GM12878 (cell line): ENCODE results near the gene OVCA2. TPM values are rescaled to one million over a fixed set of nuclear protein-coding genes. Genes with fewer than 3 reads are reported as not detected.
A peak's percentile ranks its signal among the peaks of the same experiment; 100 is the strongest.

Experiments used
- ATAC-seq: fragments of 200-7000 bp; cut with Tn5 transposase; 3 replicates; pipeline ENCODE4 v1.9.1; 2020; ENCODE audit warnings: mild to moderate bottlenecking, moderate library complexity
- BruUV-seq: library from RNA; stranded (reverse); fragments of 400-500 nt; replicated peaks from 2 replicates; lab custom pipeline; 2021; lab: Mats Ljungman, UMichigan
- CTCF ChIA-PET: fragments of 300-600 bp; sonication (Branson Sonifier 250); formaldehyde crosslinking; extraction: SDS; loops from one replicate; lab custom pipeline; 2021; ENCODE audit warnings: inconsistent platforms; lab: Yijun Ruan, JAX
- POLR2A ChIA-PET: fragments of 350-600 bp; formaldehyde crosslinking; extraction: SDS; loops from one replicate; lab custom pipeline; 2021; ENCODE audit warnings: inconsistent platforms; lab: Charles Lee
- RAD21 ChIA-PET: fragments of 300-600 bp; sonication (Branson Sonifier 250); formaldehyde crosslinking; loops from one replicate; lab custom pipeline; 2023; ENCODE audit warnings: antibody characterized with exemption; ENCODE audit not compliant: unreplicated experiment; lab: Charles Lee
- SMC1A ChIA-PET: fragments of 300-600 bp; sonication (Branson Sonifier 250); formaldehyde crosslinking; loops from one replicate; lab custom pipeline; 2023; ENCODE audit not compliant: unreplicated experiment, uncharacterized antibody; lab: Charles Lee
- DNase-seq: peaks from one replicate; pipeline ENCODE4 v3.0.0-alpha.2; 2011; ENCODE audit warnings: low read depth, low spot score
- FAIRE-seq: peaks from 3 replicates; lab custom pipeline; 2011; peaks lifted over from hg19 to GRCh38; lab: Jason Lieb, UNC
- H2AFZ ChIP-seq: 2 replicates; pipeline ENCODE4 v1.6.0; 2011; ENCODE audit warnings: low read depth, low read length, control low read depth; ENCODE audit not compliant: control insufficient read depth
- H3K27ac ChIP-seq: 2 replicates; pipeline ENCODE4 v1.5.1; 2011; ENCODE audit warnings: control low read depth; ENCODE audit not compliant: control insufficient read depth, insufficient read depth
- H3K27me3 ChIP-seq, 2 experiments: replicated peaks in 1 of 2; 2 replicates each; pipeline versions ENCODE4 v1.6.0 to v1.6.1; 2011; ENCODE audit warnings: low read length in 1 of 2; ENCODE audit not compliant: control insufficient read depth in 2 of 2, insufficient read depth in 2 of 2
- H3K36me3 ChIP-seq, 2 experiments: 2 replicates each; pipeline ENCODE4 v1.5.1; 2011; ENCODE audit warnings: low read length in 1 of 2; ENCODE audit not compliant: control insufficient read depth in 2 of 2, insufficient read depth in 2 of 2
- H3K4me1 ChIP-seq: 2 replicates; pipeline ENCODE4 v1.6.1; 2011; ENCODE audit warnings: mild to moderate bottlenecking, low read length, moderate library complexity, mixed read lengths; ENCODE audit not compliant: control insufficient read depth, insufficient read depth
- H3K4me2 ChIP-seq: 2 replicates; pipeline ENCODE4 v1.6.0; 2011; ENCODE audit warnings: control low read depth; ENCODE audit not compliant: control insufficient read depth, insufficient read depth
- H3K4me3 ChIP-seq: fragments of 200-600 bp; sonication (generic); 2 replicates; pipeline ENCODE4 v1.5.1; 2016
- H3K79me2 ChIP-seq: 2 replicates; pipeline ENCODE4 v1.6.0; 2011; ENCODE audit warnings: low read length; ENCODE audit not compliant: control insufficient read depth, insufficient read depth
- H3K9ac ChIP-seq: 2 replicates; pipeline ENCODE4 v1.8.0; 2011; ENCODE audit warnings: low read length, control low read depth, mixed read lengths; ENCODE audit not compliant: control insufficient read depth, insufficient read depth
- H3K9me3 ChIP-seq: replicated peaks from 3 replicates; pipeline ENCODE4 v1.5.1; 2011; ENCODE audit warnings: mild to moderate bottlenecking, low read length; ENCODE audit not compliant: control insufficient read depth, insufficient read depth
- H4K20me1 ChIP-seq: 2 replicates; pipeline ENCODE4 v1.6.0; 2011; ENCODE audit not compliant: control insufficient read depth, insufficient read depth
- BACH1 ChIP-seq: fragments of 450-650 bp; IDR thresholded peaks from 2 replicates; pipeline ENCODE4 v1.6.1; 2017; ENCODE audit warnings: mild to moderate bottlenecking, borderline replicate concordance
- CBFB ChIP-seq: IDR thresholded peaks from 2 replicates; pipeline ENCODE4 v1.6.1; 2016; ENCODE audit warnings: antibody characterized with exemption, low read depth
- CHD2 ChIP-seq: IDR thresholded peaks from 2 replicates; pipeline ENCODE4 v1.6.1; 2011; ENCODE audit warnings: low read depth, low read length, improper control_type of control experiment, borderline replicate concordance
- DPF2 ChIP-seq: fragments of 450-650 bp; IDR thresholded peaks from 2 replicates; pipeline ENCODE4 v1.6.1; 2017; ENCODE audit warnings: mild to moderate bottlenecking
- IKZF1 ChIP-seq: fragments of 450-650 bp; conservative IDR thresholded peaks from 2 replicates; pipeline ENCODE4 v1.6.1; 2017; ENCODE audit warnings: antibody characterized with exemption, mild to moderate bottlenecking
- MEF2B ChIP-seq: fragments of 450-650 bp; IDR thresholded peaks from 2 replicates; pipeline ENCODE4 v1.6.1; 2018; ENCODE audit warnings: mild to moderate bottlenecking, moderate library complexity; ENCODE audit not compliant: partially characterized antibody, poor library complexity, severe bottlenecking
- POLR2A ChIP-seq: IDR thresholded peaks from 2 replicates; pipeline ENCODE4 v1.6.1; 2011; ENCODE audit warnings: low read depth, mild to moderate bottlenecking, low read length
- SIN3A ChIP-seq: IDR thresholded peaks from 2 replicates; pipeline ENCODE4 v1.6.1; 2012; ENCODE audit warnings: low read depth, low read length, improper control_type of control experiment
- STAT1 ChIP-seq: fragments of 450-650 bp; conservative IDR thresholded peaks from 2 replicates; pipeline ENCODE4 v1.6.1; 2014; ENCODE audit warnings: antibody characterized with exemption, mild to moderate bottlenecking
- ZNF687 ChIP-seq: fragments of 450-650 bp; IDR thresholded peaks from 2 replicates; pipeline ENCODE4 v1.6.1; 2017; ENCODE audit warnings: mild to moderate bottlenecking, moderate library complexity
- WGBS: methylation state at CpG from one replicate; pipeline ENCODE4 v1.1.6; 2016; ENCODE audit warnings: low lambda C conversion rate; ENCODE audit not compliant: insufficient replicate concordance, insufficient coverage; ENCODE audit errors: missing lambda C conversion rate; 5-methylcytosine and 5-hydroxymethylcytosine counted together
- in situ Hi-C: fragments of 300-500 bp; cut with MboI; formaldehyde crosslinking; loops from 9 replicates; pipeline ENCODE4 v1.14.3; 2018; ENCODE audit warnings: mixed read lengths
- intact Hi-C: fragments of 100-400 bp; cut with micrococcal nuclease; formaldehyde crosslinking; loops from one replicate; pipeline ENCODE4 v1.14.2; 2022; ENCODE audit not compliant: unreplicated experiment
- polyA plus RNA-seq, 11 experiments: library from polyadenylated mRNA; depleted of rRNA in 4 of 11; unstranded in 6 of 11; stranded (reverse) in 5 of 11; fragments of >200 nt; fragmentation: Nextera tagmentation in 4 of 11; fragmentation: Illumina TruSeq in 1 of 11; extraction: Ambion mirVana in 4 of 11; extraction: Trizol in 1 of 11; gene quantifications; 1 replicate in 1 of 11; 2 replicates in 10 of 11; pipeline versions ENCODE4 v1.2.1 to v1.2.3, GENCODE V29; 2011 to 2016; ENCODE audit warnings: inconsistent platforms in 2 of 11, missing spikeins in 2 of 11, low read depth in 1 of 11
- total RNA-seq, 4 experiments: library from RNA; depleted of rRNA in 3 of 4; stranded (reverse); fragments of >200 nt in 3 of 4; fragmentation: Illumina TruSeq in 1 of 4; extraction: Trizol in 1 of 4; gene quantifications; 2 replicates each; pipeline versions ENCODE4 v1.2.1 to v1.2.3, GENCODE V29; 2013 to 2021
- TF ChIP-seq, protein P1 (sequence below): fragments of 450-650 bp; IDR thresholded peaks from 2 replicates; pipeline ENCODE4 v1.6.1; 2017; ENCODE audit warnings: mild to moderate bottlenecking, low read depth, inconsistent platforms; ENCODE audit not compliant: poor library complexity, severe bottlenecking

Gene OVCA2
- total and polyA plus RNA-seq, 10 of the 15 experiments (the other 5 are each of a cell fraction or from before 2014, with no cell fraction given): 6.1 to 75.3 (median 40.7) TPM

- ATAC-seq (peak; percentile 56), FAIRE-seq (peak; percentile 41), DNase-seq (no peak)
- BruUV-seq: no TSS peak
- in situ Hi-C loops (no loop called here), intact Hi-C loops (loop anchor here (1.0 to 5.0 kb wide), 2 partner anchors 33 to 111 kb away; no protein-coding TSS in a partner anchor)
- Histone ChIP-seq H3K27ac (peak overlapping the region; percentile 84), H2AFZ (peak overlapping the region; percentile 17; the same call in 1 of the 2 replicates), H3K9ac (peak overlapping the region; percentile 80), H3K36me3 (peaks cover 15 to 24% of the 10 kb centered on the region in 2 experiments), H3K79me2 (peaks cover 59% of the 10 kb centered on the region), H3K4me3 (peak overlapping the region; percentile 95), H3K27me3 (no peaks in the 10 kb centered on the region), H4K20me1 (no peaks in the 10 kb centered on the region), H3K4me1 (peaks cover 41% of the 10 kb centered on the region), H3K4me2 (peak overlapping the region; percentile 81), H3K9me3 (no peaks in the 10 kb centered on the region; the same call in 2 of the 3 replicates)
- WGBS: 14% methylated on average over 65 of the region's 78 CpGs
- ChIA-PET RAD21 (interaction anchor here (0.7 to 8.4 kb wide), 24 partner anchors 10 to 277 kb away, joined by 3 to 271 read pairs (median 6); partner anchors contain the start of gene TSR1), CTCF (interaction anchor here (0.6 to 8.4 kb wide), 34 partner anchors 10 to 277 kb away, joined by 3 to 265 read pairs (median 4); partner anchors contain the start of gene TSR1), POLR2A (interaction anchor here (0.6 to 6.7 kb wide), 19 partner anchors 10 to 337 kb away, joined by 3 to 61 read pairs (median 4); no protein-coding TSS in a partner anchor), SMC1A (interaction anchor here (0.9 to 8.6 kb wide), 25 partner anchors 11 to 295 kb away, joined by 3 to 141 read pairs (median 6); no protein-coding TSS in a partner anchor)
- TF ChIP-seq POLR2A (peak; percentile 73), CBFB (0 out of 2 replicates have a peak, but pooled peaks have one; percentile 41), BACH1 (peak; percentile 60; the same call in 1 of the 2 replicates), STAT1 (0 out of 2 replicates have a peak, but pooled peaks have one; percentile 38), SIN3A (peak; percentile 28; the same call in 1 of the 2 replicates), IKZF1 (peak; percentile 77), MEF2B (peak; percentile 45), CHD2 (0 out of 2 replicates have a peak, but pooled peaks have one; percentile 17), ZNF687 (peak; percentile 76), DPF2 (0 out of 2 replicates have a peak, but pooled peaks have one; percentile 65)
- TF ChIP-seq, protein P1, sequence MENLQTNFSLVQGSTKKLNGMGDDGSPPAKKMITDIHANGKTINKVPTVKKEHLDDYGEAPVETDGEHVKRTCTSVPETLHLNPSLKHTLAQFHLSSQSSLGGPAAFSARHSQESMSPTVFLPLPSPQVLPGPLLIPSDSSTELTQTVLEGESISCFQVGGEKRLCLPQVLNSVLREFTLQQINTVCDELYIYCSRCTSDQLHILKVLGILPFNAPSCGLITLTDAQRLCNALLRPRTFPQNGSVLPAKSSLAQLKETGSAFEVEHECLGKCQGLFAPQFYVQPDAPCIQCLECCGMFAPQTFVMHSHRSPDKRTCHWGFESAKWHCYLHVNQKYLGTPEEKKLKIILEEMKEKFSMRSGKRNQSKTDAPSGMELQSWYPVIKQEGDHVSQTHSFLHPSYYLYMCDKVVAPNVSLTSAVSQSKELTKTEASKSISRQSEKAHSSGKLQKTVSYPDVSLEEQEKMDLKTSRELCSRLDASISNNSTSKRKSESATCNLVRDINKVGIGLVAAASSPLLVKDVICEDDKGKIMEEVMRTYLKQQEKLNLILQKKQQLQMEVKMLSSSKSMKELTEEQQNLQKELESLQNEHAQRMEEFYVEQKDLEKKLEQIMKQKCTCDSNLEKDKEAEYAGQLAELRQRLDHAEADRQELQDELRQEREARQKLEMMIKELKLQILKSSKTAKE: no peak
Measured at GRCh38 chr17:2058586-2059546, 17.0 kb downstream of the OVCA2 start.
